Stimulated activated CD4-positive, alpha-beta T cell treated with anti-CD3 and anti-CD28 coated beads, TNF-alpha, amount 100 ng/mL, for 24 hours (primary cell): ENCODE measurements around the gene POU6F1.
"Not testable (repeated sequence)": the region's sequence is repeated elsewhere in the genome, so short reads cannot be mapped to it uniquely, and the experiment has no call there.

Experiments
- DNase-seq, 3 experiments: peaks; one replicate each; pipeline ENCODE4 v3.0.0-alpha.2; 2020; ENCODE audit warnings: low read depth in 3 of 3

POU6F1 gene

GRCh38 chr12:51229116-51229809, 11.4 kb upstream of the POU6F1 start:
- DNase-seq: no peak

- no peak for DNase-seq
Observed at GRCh38 chr12:51227962-51228361, 10.1 kb upstream of the POU6F1 start.

- DNase-seq: not testable (repeated sequence)
Observed at GRCh38 chr12:51227112-51227511, 9.2 kb upstream of the POU6F1 start.

GRCh38 chr12:51225771-51226170, 7.9 kb upstream of the POU6F1 start:
- no peak for DNase-seq

GRCh38 chr12:51225234-51225633, 7.4 kb upstream of the POU6F1 start:
- no peak for DNase-seq

- DNase-seq: no peak
Observed at GRCh38 chr12:51224625-51225024, 6.8 kb upstream of the POU6F1 start.

GRCh38 chr12:51222461-51222860, 4.6 kb upstream of the POU6F1 start:
- no peak for DNase-seq

GRCh38 chr12:51219857-51220256, 2.0 kb upstream of the POU6F1 start:
- not testable (repeated sequence) for DNase-seq

- no peak for DNase-seq
Observed at GRCh38 chr12:51219322-51219721, 1.5 kb upstream of the POU6F1 start.

- DNase-seq: no peak
Observed at GRCh38 chr12:51218607-51219161, 822 bp upstream of the POU6F1 start.

- no peak for DNase-seq
Observed at GRCh38 chr12:51217133-51217967, 512 bp downstream of the POU6F1 start.

GRCh38 chr12:51216642-51217041, 1.2 kb downstream of the POU6F1 start:
- no peak for DNase-seq

GRCh38 chr12:51214895-51215294, 3.0 kb downstream of the POU6F1 start:
- DNase-seq: no peak

GRCh38 chr12:51210690-51211395, 7.0 kb downstream of the POU6F1 start:
- no peak for DNase-seq

- DNase-seq: no peak
Observed at GRCh38 chr12:51209259-51209658, 8.6 kb downstream of the POU6F1 start.

- no peak for DNase-seq
Observed at GRCh38 chr12:51208016-51208660, 9.7 kb downstream of the POU6F1 start.

- no peak for DNase-seq
Observed at GRCh38 chr12:51205350-51205749, 12.5 kb downstream of the POU6F1 start.

GRCh38 chr12:51202718-51203117, 15.1 kb downstream of the POU6F1 start:
- no peak for DNase-seq

- DNase-seq: no peak
Observed at GRCh38 chr12:51200806-51201205, 17.1 kb downstream of the POU6F1 start.

GRCh38 chr12:51200156-51200555, 17.7 kb downstream of the POU6F1 start:
- DNase-seq: no peak

- DNase-seq: no peak
Observed at GRCh38 chr12:51199366-51199945, 18.4 kb downstream of the POU6F1 start.
